Activated T-helper 2 cell treated with anti-CD3 and anti-CD28 coated beads, Interferon-gamma antibody, Interleukin-2, Interleukin-4, amounts not matched to agents 10 μg/mL and 5 μg/mL and 100 μg/mL, durations not matched to agents 14 hours and 24 hours and 36 hours (primary cell): Measurements from ENCODE around the gene CDS2. TPM values are rescaled to one million over a fixed set of nuclear protein-coding genes. Genes with fewer than 3 reads are reported as not detected.
A peak's percentile ranks its signal among the peaks of the same experiment; 100 is the strongest.

ENCODE experiments used
- DNase-seq: peaks from one replicate; pipeline ENCODE4 v3.0.0; 2021; ENCODE audit warnings: low spot score
- H3K27ac Mint-ChIP-seq: one replicate; pipeline ENCODE4 v1.8.0; 2021; ENCODE audit warnings: mixed read lengths
- H3K27me3 Mint-ChIP-seq: one replicate; pipeline ENCODE4 v1.8.0; 2021; ENCODE audit warnings: low read depth, mixed read lengths
- H3K36me3 Mint-ChIP-seq: one replicate; pipeline ENCODE4 v1.8.0; 2021; ENCODE audit warnings: low read depth, mixed read lengths
- H3K4me1 Mint-ChIP-seq: one replicate; pipeline ENCODE4 v1.8.0; 2021; ENCODE audit warnings: low read depth, mixed read lengths
- H3K4me3 Mint-ChIP-seq: one replicate; pipeline ENCODE4 v1.8.0; 2021; ENCODE audit warnings: low read depth, mild to moderate bottlenecking, moderate library complexity, mixed read lengths
- H3K9me3 Mint-ChIP-seq: one replicate; pipeline ENCODE4 v1.8.0; 2021; ENCODE audit warnings: mixed read lengths
- intact Hi-C: fragments of 100-400 bp; cut with micrococcal nuclease; formaldehyde crosslinking; loops from one replicate; pipeline ENCODE4 v1.15.1; 2023
- total RNA-seq: library from RNA; stranded (reverse); gene quantifications from 2 replicates; pipeline ENCODE4 v1.2.3, GENCODE V29; 2022

The CDS2 gene
- total RNA-seq, 1 donor from 2014 or later, result 41.4 TPM

DNA sequence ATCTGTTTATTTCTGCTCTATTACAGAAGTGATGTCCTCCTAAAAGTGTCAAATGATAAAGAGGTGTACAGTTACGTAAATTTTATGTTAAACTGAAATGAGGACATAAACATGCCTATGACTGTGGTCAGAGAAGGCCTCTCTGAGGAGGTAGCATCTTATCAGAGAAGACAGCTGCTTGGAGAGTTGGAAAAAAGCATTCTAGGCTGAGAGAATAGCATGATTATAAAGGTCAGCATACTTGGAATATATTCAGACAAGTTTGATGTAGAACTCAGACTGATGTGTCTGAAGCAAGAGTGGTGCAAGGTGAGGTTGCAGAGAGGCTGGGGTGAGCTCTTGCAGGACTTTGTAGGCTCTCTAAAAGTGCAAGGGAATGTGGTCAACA is 3.9 kb upstream of the CDS2 start:
- peaks cover 18% of the 10 kb centered on the region for H3K36me3 Mint-ChIP-seq
- no peaks in the 10 kb centered on the region for H3K9me3 Mint-ChIP-seq
- H3K4me3 Mint-ChIP-seq, result no peak overlapping the region
- no peak for DNase-seq
- H3K4me1 Mint-ChIP-seq, result peaks cover 38% of the 10 kb centered on the region
- H3K27me3 Mint-ChIP-seq, result no peaks in the 10 kb centered on the region
- intact Hi-C loops, result loop anchor here (10.0 kb wide), 2 partner anchors 232 to 832 kb away; partner anchors contain the start of genes MCM8 and TRMT6
- H3K27ac Mint-ChIP-seq, result no peak overlapping the region

DNA sequence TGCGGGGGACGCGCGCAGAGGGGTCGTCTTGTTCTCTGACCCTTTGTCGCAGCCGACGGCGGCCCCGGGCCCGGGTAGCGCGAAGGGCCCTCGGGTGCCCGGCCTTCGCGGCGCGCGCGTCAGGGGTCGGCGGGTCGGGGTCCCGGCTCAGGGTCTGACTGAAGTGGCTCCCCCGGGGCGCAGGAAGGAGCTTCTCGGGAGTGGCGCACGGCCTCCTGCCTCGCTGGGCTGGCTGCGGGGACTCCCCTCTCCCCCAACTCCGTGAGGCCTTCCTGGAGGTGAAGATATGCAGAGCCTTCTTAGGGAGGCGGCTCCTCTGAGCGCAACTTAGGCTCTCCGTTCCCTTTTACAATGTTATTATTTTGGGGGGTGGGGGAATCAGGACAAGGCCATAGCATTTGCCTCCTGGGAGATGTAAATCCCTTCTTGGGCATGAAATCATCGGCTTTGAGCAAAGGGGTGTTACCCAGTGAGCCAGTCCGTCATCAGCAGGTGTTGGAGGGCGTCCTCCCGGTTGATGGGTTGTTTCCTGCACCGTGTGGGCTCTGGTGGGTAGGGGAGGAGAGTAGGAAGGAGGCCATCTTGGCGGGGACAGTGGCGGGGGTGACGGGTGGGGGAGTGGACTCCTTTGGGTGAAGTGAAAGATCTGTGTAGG is 523 bp downstream of the CDS2 start:
- peak overlapping the region; percentile 96 for H3K27ac Mint-ChIP-seq

DNA sequence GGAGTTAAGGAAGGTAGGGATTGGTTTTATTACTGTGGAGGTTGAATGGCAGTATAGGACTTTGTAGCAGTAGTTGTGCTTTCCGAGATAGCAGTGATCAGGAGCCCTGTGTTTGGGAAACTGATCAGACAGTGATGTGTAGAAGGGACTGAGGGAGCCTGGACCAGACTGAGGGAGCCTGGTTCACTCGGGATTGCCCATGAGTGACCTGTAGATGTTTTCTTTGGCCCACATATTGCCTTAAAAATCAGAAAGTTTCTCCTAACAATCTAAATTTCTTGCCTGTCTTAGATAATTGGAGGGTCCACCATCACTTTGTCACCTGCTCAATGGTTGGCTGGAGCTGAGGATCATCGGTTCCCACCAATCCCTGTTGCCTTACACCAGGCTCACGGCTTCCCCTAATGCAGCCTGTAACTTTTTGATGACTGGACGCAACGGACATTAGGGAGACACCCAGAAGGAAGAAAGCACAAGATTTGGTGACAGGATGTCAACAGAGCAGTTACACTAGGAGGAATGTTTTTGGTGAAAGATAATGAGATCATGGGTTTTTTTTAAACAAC is 1.1 kb downstream of the CDS2 start:
- peaks cover 10% of the 10 kb centered on the region for H3K36me3 Mint-ChIP-seq
- H3K27me3 Mint-ChIP-seq, result no peaks in the 10 kb centered on the region
- H3K4me1 Mint-ChIP-seq, result peaks cover 39% of the 10 kb centered on the region
- no peak for DNase-seq
- H3K4me3 Mint-ChIP-seq, result peak overlapping the region; percentile 96
- intact Hi-C loops, result loop anchor here (10.0 kb wide), 2 partner anchors 227 to 827 kb away; partner anchors contain the start of genes MCM8 and TRMT6
- peak overlapping the region; percentile 96 for H3K27ac Mint-ChIP-seq
- H3K9me3 Mint-ChIP-seq, result no peaks in the 10 kb centered on the region

More for the DNA sequence above, 523 bp downstream of the CDS2 start:
- no peaks in the 10 kb centered on the region for H3K9me3 Mint-ChIP-seq
- peaks cover 10% of the 10 kb centered on the region for H3K36me3 Mint-ChIP-seq
- peaks cover 39% of the 10 kb centered on the region for H3K4me1 Mint-ChIP-seq
- no peaks in the 10 kb centered on the region for H3K27me3 Mint-ChIP-seq
- intact Hi-C loops, result loop anchor here (10.0 kb wide), 2 partner anchors 227 to 827 kb away; partner anchors contain the start of genes MCM8 and TRMT6
- peak; percentile 73 for DNase-seq
- H3K4me3 Mint-ChIP-seq, result peak overlapping the region; percentile 96

DNA sequence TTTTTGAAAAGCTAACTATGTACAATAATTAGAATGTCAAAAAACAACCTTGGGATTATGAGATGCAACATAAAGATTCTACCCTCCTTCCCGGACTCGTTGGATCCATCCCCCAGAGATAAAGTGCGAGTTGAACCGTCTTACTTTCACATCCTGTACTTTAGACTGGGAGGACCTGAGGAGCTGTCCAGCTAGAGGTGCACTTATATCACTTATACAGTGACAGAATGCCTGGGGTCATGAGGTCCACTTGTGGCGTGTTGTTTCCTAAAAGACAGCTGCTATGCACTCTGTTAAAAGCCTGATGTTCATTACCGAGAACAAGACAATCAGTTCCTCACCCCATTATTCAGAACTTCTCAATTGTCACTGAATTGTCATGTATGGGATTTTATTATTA is 2.1 kb downstream of the CDS2 start:
- no peak for DNase-seq
- Mint-ChIP-seq H3K9me3 (no peaks in the 10 kb centered on the region), H3K27me3 (no peaks in the 10 kb centered on the region), H3K4me1 (peaks cover 38% of the 10 kb centered on the region), H3K36me3 (peaks cover 10% of the 10 kb centered on the region), H3K27ac (peak overlapping the region; percentile 96), H3K4me3 (peak overlapping the region; percentile 96)
- intact Hi-C loops, result loop anchor here (10.0 kb wide), 2 partner anchors 226 to 826 kb away; partner anchors contain the start of genes MCM8 and TRMT6

DNA sequence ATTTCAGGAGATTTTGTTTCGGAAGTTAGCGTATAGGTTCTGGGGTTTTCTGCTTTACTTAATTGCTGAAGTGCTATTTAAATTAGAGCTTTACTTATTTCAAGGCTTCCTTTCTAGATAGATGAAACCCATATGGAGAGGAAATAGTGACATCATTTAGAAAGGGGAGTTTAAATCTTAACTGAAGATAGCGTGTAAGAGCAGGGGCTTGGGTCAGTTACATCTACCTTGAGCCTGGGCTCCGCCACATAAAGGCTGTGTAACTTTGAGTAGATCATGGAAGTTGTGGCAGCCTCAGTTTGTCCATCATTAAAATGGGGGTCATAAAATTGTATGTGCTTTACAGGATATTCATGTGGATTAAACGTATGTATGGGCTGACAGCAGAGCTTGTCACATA is 4.7 kb downstream of the CDS2 start:
- intact Hi-C loops, result no loop called here
- Mint-ChIP-seq H3K4me1 (peaks cover 22% of the 10 kb centered on the region), H3K9me3 (no peaks in the 10 kb centered on the region), H3K27ac (no peak overlapping the region), H3K4me3 (no peak overlapping the region), H3K36me3 (peaks cover 12% of the 10 kb centered on the region), H3K27me3 (no peaks in the 10 kb centered on the region)
- no peak for DNase-seq

- DNase-seq, result no peak
- H3K27ac Mint-ChIP-seq, result no peak overlapping the region
- H3K27me3 Mint-ChIP-seq, result no peaks in the 10 kb centered on the region
- no peak overlapping the region for H3K4me3 Mint-ChIP-seq
- peaks cover 3% of the 10 kb centered on the region for H3K36me3 Mint-ChIP-seq
- intact Hi-C loops, result no loop called here
- H3K4me1 Mint-ChIP-seq, result peaks cover 7% of the 10 kb centered on the region
- no peaks in the 10 kb centered on the region for H3K9me3 Mint-ChIP-seq
Measured at GRCh38 chr20:5133998-5134397, 7.2 kb downstream of the CDS2 start.

DNA sequence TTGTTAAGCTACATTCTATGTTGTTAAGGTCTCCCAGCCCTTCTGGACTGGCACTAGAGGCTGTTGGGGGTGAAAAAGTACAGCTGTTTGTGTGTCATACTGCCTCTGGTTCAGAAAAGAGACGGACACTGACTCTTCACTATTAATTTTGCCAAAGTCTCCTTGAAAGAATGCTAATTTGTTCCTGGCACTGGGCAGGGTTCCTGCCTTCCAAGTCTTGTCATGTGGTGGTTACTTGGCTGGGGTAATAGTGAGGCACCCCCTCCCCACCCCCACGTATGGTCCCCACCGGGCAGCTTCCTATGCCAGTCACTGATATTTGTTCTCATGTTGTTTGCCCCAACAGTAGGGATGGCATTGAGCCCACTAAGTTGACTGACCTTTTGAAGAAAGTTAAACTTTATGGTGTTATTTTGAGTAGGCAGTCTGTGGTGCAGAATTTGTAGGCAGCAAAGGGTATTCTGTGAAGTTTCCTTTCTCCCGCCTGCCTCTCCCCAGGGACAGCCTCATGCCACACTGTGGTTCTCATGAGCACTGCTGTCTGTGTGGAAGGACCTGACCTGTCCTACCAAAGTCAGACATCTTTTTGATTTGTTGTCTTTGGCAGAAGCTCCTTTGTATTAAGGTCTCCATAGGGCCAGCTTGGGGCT is 8.7 kb downstream of the CDS2 start:
- DNase-seq, result no peak
- H3K9me3 Mint-ChIP-seq, result no peaks in the 10 kb centered on the region
- intact Hi-C loops, result no loop called here
- H3K27me3 Mint-ChIP-seq, result no peaks in the 10 kb centered on the region
- H3K27ac Mint-ChIP-seq, result no peak overlapping the region
- peaks cover 3% of the 10 kb centered on the region for H3K36me3 Mint-ChIP-seq
- no peak overlapping the region for H3K4me3 Mint-ChIP-seq
- H3K4me1 Mint-ChIP-seq, result peaks cover 10% of the 10 kb centered on the region

DNA sequence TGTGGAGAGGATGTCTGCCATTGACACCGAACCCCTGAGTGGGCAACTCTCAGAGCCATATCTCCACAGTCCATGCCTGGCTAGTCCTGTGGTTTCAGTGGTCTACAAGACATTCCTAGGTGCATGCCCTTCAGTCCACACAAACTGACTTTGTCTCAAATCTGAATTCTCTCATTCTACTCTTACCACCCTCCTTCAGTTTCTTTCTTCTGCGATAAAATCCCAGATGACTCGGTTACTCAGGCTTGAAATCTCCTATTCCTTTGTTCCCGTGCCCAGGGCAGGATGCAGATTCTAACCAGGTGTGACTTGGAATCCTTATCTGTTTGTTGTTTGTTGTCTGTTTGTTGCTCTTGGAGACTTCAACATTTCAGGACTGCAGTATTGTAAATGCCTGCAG is 9.3 kb downstream of the CDS2 start:
- no peaks in the 10 kb centered on the region for H3K9me3 Mint-ChIP-seq
- H3K4me1 Mint-ChIP-seq, result peaks cover 8% of the 10 kb centered on the region
- DNase-seq, result no peak
- no peaks in the 10 kb centered on the region for H3K27me3 Mint-ChIP-seq
- intact Hi-C loops, result no loop called here
- H3K36me3 Mint-ChIP-seq, result peaks cover 3% of the 10 kb centered on the region
- no peak overlapping the region for H3K27ac Mint-ChIP-seq
- no peak overlapping the region for H3K4me3 Mint-ChIP-seq

GRCh38 chr20:5140195-5140594 is 13.4 kb downstream of the CDS2 start:
- no peaks in the 10 kb centered on the region for H3K9me3 Mint-ChIP-seq
- H3K36me3 Mint-ChIP-seq, result peaks cover 6% of the 10 kb centered on the region
- H3K4me3 Mint-ChIP-seq, result no peak overlapping the region
- intact Hi-C loops, result no loop called here
- H3K4me1 Mint-ChIP-seq, result peaks cover 20% of the 10 kb centered on the region
- H3K27ac Mint-ChIP-seq, result no peak overlapping the region
- no peak for DNase-seq
- H3K27me3 Mint-ChIP-seq, result no peaks in the 10 kb centered on the region

- no peaks in the 10 kb centered on the region for H3K9me3 Mint-ChIP-seq
- peaks cover 15% of the 10 kb centered on the region for H3K36me3 Mint-ChIP-seq
- H3K4me1 Mint-ChIP-seq, result peaks cover 31% of the 10 kb centered on the region
- no peak overlapping the region for H3K4me3 Mint-ChIP-seq
- DNase-seq, result no peak
- H3K27ac Mint-ChIP-seq, result no peak overlapping the region
- intact Hi-C loops, result no loop called here
- no peaks in the 10 kb centered on the region for H3K27me3 Mint-ChIP-seq
Measured at GRCh38 chr20:5141615-5142014, 14.8 kb downstream of the CDS2 start.

DNA sequence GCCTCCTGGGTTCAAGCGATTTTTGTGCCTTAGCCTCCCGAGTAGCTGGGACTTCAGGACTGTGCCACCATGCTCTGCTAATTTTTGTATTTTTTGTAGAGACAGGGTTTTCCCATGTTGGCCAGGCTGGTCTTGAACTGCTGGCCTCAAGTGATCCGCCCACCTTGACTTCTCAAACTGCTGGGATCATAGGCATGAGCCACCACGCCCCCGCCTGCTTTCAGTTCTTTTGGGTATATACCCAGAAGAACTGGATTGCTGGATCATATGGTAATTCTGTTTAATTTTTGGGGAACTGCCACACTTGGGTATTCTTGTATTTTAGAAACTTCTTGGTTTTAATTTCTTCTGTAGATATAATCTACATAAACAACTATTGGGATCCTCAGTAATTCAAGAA is 17.0 kb downstream of the CDS2 start:
- Mint-ChIP-seq H3K4me1 (peaks cover 43% of the 10 kb centered on the region), H3K36me3 (peaks cover 15% of the 10 kb centered on the region), H3K27ac (peak overlapping the region; percentile 21), H3K27me3 (no peaks in the 10 kb centered on the region), H3K9me3 (no peaks in the 10 kb centered on the region), H3K4me3 (no peak overlapping the region)
- DNase-seq, result no peak
- intact Hi-C loops, result no loop called here

GRCh38 chr20:5145365-5146098 is 18.7 kb downstream of the CDS2 start:
- Mint-ChIP-seq H3K27me3 (no peaks in the 10 kb centered on the region), H3K4me3 (no peak overlapping the region), H3K27ac (peak overlapping the region; percentile 56), H3K36me3 (peaks cover 15% of the 10 kb centered on the region), H3K4me1 (peaks cover 40% of the 10 kb centered on the region), H3K9me3 (no peaks in the 10 kb centered on the region)
- DNase-seq, result no peak
- intact Hi-C loops, result no loop called here
